Naive thymus-derived CD4-positive, alpha-beta T cell (primary cell): ENCODE results near the gene VAV2. TPM values are rescaled to one million over a fixed set of nuclear protein-coding genes. Genes with fewer than 3 reads are reported as not detected.
"Not testable (repeated sequence)": the region's sequence is repeated elsewhere in the genome, so short reads cannot be mapped to it uniquely, and the experiment has no call there.

Experiments
- ATAC-seq: fragments of 150-1000 bp; cut with Tn5 transposase; 2 replicates; pipeline ENCODE4 v1.10.0; 2021; ENCODE audit warnings: mild to moderate bottlenecking, moderate library complexity
- CTCF ChIA-PET: fragments of 350-600 bp; sonication (Branson Sonifier 250); formaldehyde crosslinking; loops from one replicate; lab custom pipeline; 2021; ENCODE audit warnings: antibody characterized with exemption; lab: Charles Lee
- POLR2A ChIA-PET: fragments of 350-600 bp; sonication (Branson Sonifier 250); formaldehyde crosslinking; loops from one replicate; lab custom pipeline; 2021; ENCODE audit warnings: antibody characterized with exemption, inconsistent platforms; lab: Charles Lee
- DNase-seq, 9 donors: peaks; one replicate each; pipeline versions ENCODE4 v3.0.0 to v3.0.0-alpha.2; 2020 to 2022; ENCODE audit warnings: mixed read lengths in 1 of 9
- H3K27ac ChIP-seq: one replicate; pipeline ENCODE4 v1.7.0; 2013; ENCODE audit warnings: mild to moderate bottlenecking, low read depth, low read length, moderate library complexity
- H3K27me3 ChIP-seq, 2 donors: one replicate each; pipeline ENCODE4 v1.7.0; 2013; ENCODE audit warnings: low read length in 2 of 2, mild to moderate bottlenecking in 2 of 2, moderate library complexity in 2 of 2; ENCODE audit not compliant: control insufficient read depth in 2 of 2, insufficient read depth in 2 of 2
- H3K36me3 ChIP-seq, 3 experiments: 1 replicate in 2 of 3; 2 replicates in 1 of 3; pipeline ENCODE4 v1.7.0; 2013; ENCODE audit warnings: low read length in 3 of 3, mild to moderate bottlenecking in 3 of 3, moderate library complexity in 1 of 3; ENCODE audit not compliant: insufficient read depth in 3 of 3, control insufficient read depth in 2 of 3
- H3K4me1 ChIP-seq, 2 donors: one replicate each; pipeline ENCODE4 v1.7.0; 2013; ENCODE audit warnings: low read length in 2 of 2, mild to moderate bottlenecking in 2 of 2, moderate library complexity in 1 of 2; ENCODE audit not compliant: control insufficient read depth in 2 of 2, insufficient read depth in 2 of 2
- H3K4me3 ChIP-seq: 2 replicates; pipeline ENCODE4 v1.7.0; 2013; ENCODE audit warnings: mild to moderate bottlenecking, low read length
- H3K9me3 ChIP-seq, 3 experiments: 1 replicate in 2 of 3; 2 replicates in 1 of 3; pipeline ENCODE4 v1.7.0; 2013; ENCODE audit warnings: low read length in 3 of 3; ENCODE audit not compliant: control insufficient read depth in 2 of 3
- H3K27ac Mint-ChIP-seq, 9 donors: one replicate each; pipeline ENCODE4 v1.8.0; 2020 to 2022; ENCODE audit warnings: mixed read lengths in 9 of 9, mild to moderate bottlenecking in 8 of 9, moderate library complexity in 5 of 9, inconsistent platforms in 2 of 9
- H3K27me3 Mint-ChIP-seq, 5 donors: one replicate each; pipeline ENCODE4 v1.8.0; 2021 to 2022; ENCODE audit warnings: mixed read lengths in 5 of 5, mild to moderate bottlenecking in 1 of 5
- H3K36me3 Mint-ChIP-seq, 5 donors: one replicate each; pipeline ENCODE4 v1.8.0; 2020 to 2022; ENCODE audit warnings: mixed read lengths in 5 of 5, mild to moderate bottlenecking in 3 of 5, inconsistent platforms in 1 of 5
- H3K4me1 Mint-ChIP-seq, 7 donors: one replicate each; pipeline ENCODE4 v1.8.0; 2020 to 2022; ENCODE audit warnings: mixed read lengths in 7 of 7, mild to moderate bottlenecking in 3 of 7, inconsistent platforms in 1 of 7
- H3K4me3 Mint-ChIP-seq, 10 donors: one replicate each; pipeline ENCODE4 v1.8.0; 2020 to 2022; ENCODE audit warnings: mild to moderate bottlenecking in 10 of 10, mixed read lengths in 10 of 10, moderate library complexity in 6 of 10, inconsistent platforms in 2 of 10
- H3K9me3 Mint-ChIP-seq, 11 donors: one replicate each; pipeline ENCODE4 v1.8.0; 2020 to 2022; ENCODE audit warnings: mixed read lengths in 11 of 11, mild to moderate bottlenecking in 4 of 11, inconsistent platforms in 1 of 11, moderate library complexity in 1 of 11
- intact Hi-C, 2 donors: fragments of 100-400 bp; cut with micrococcal nuclease; formaldehyde crosslinking; loops; one replicate each; pipeline ENCODE4 v1.15.1; 2023
- polyA plus RNA-seq, 2 donors: library from polyadenylated mRNA; unstranded; fragments of 300-500 nt; fragmentation: Illumina TruSeq; gene quantifications; one replicate each; pipeline ENCODE4 v1.2.3, GENCODE V29; 2021
- total RNA-seq, 6 experiments: library from RNA in 5 of 6; stranded (reverse) in 5 of 6; gene quantifications; 1 replicate in 5 of 6; 2 replicates in 1 of 6; pipeline ENCODE4 v1.2.3 and lab custom pipeline; 2021 to 2026

VAV2 gene
- total and polyA plus RNA-seq, 7 experiments from 2014 or later = 0.18 to 14.4 (median 1.9) TPM

DNA sequence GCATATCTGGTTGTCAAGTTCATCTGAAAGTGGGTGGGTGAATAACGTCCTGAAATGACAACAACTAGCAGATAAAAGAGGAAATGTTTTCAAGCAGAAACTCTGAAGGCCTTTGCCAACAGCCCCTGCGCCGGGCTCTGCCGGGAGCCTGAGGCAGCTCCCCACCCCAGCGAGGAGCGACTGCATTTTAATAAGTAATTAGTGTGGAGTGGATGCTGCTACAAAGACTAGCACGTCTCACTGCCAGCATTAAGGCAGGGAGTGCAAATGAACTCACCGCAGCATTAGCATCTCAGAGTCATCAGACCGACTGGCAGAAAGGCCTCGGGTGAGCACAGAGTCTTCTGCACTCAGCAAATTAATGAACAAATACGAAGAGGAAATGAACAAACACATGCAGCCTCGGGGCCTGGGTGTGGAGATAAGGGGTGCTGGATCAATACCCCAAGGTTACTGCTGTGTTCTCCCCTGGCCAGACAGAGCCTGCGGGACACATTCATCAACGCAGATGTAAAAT is 63.8 kb downstream of the VAV2 start:
- H3K9me3 Mint-ChIP-seq = peaks cover 0 to 3% (median 0%) of the 10 kb centered on the region in 11 donors

DNA sequence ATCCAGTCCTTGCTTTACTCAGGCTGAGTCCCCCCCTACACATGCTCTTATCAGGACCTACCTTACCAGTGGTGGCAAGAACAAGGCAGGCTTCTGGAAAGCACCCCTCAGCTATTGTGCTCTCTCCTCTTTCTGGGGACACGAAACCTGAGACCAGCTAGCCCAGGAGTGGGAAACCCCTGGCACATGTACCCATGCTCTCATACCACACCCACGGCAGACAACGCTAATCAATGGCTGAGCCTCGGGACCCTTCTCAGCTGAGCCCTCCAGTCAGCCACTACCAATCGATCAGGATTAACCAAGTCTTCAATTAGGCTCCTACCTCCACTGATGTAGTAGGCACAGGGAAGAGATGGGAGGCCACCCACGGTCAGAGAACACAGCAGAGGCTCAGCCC is 65.1 kb downstream of the VAV2 start:
- Histone ChIP-seq H3K9me3 (no peaks in the 10 kb centered on the region), H3K36me3 (no peaks in the 10 kb centered on the region), H3K27ac (no peak overlapping the region), H3K4me1 (no peaks in the 10 kb centered on the region), H3K27me3 (no peaks in the 10 kb centered on the region), H3K4me3 (no peak overlapping the region)
- H3K9me3 Mint-ChIP-seq = no peaks in the 10 kb centered on the region
- H3K36me3 Mint-ChIP-seq = no peaks in the 10 kb centered on the region
- no peak for ATAC-seq
- ChIA-PET CTCF (no interaction called here), POLR2A (no interaction called here)
- H3K27me3 Mint-ChIP-seq = no peaks in the 10 kb centered on the region
- H3K27ac Mint-ChIP-seq = no peak overlapping the region
- no peak overlapping the region for H3K4me3 Mint-ChIP-seq
- no peak for DNase-seq
- H3K4me1 Mint-ChIP-seq = peaks cover 0 to 4% (median 0%) of the 10 kb centered on the region in 7 donors
- intact Hi-C loops = no loop called here

More for the DNA sequence above, 63.8 kb downstream of the VAV2 start:
- H3K9me3 ChIP-seq = no peaks in the 10 kb centered on the region
- ChIA-PET POLR2A (no interaction called here), CTCF (no interaction called here)
- no peaks in the 10 kb centered on the region for H3K27me3 Mint-ChIP-seq
- intact Hi-C loops = no loop called here
- peaks cover 0 to 4% (median 0%) of the 10 kb centered on the region in 7 donors for H3K4me1 Mint-ChIP-seq
- H3K27ac ChIP-seq = no peak overlapping the region
- peaks cover 0 to 3% (median 0%) of the 10 kb centered on the region in 5 donors for H3K36me3 Mint-ChIP-seq
- no peaks in the 10 kb centered on the region for H3K4me1 ChIP-seq
- H3K27me3 ChIP-seq = no peaks in the 10 kb centered on the region
- H3K27ac Mint-ChIP-seq = no peak overlapping the region
- H3K4me3 ChIP-seq = no peak overlapping the region
- no peaks in the 10 kb centered on the region for H3K36me3 ChIP-seq
- DNase-seq = no peak
- no peak for ATAC-seq
- H3K4me3 Mint-ChIP-seq = no peak overlapping the region

DNA sequence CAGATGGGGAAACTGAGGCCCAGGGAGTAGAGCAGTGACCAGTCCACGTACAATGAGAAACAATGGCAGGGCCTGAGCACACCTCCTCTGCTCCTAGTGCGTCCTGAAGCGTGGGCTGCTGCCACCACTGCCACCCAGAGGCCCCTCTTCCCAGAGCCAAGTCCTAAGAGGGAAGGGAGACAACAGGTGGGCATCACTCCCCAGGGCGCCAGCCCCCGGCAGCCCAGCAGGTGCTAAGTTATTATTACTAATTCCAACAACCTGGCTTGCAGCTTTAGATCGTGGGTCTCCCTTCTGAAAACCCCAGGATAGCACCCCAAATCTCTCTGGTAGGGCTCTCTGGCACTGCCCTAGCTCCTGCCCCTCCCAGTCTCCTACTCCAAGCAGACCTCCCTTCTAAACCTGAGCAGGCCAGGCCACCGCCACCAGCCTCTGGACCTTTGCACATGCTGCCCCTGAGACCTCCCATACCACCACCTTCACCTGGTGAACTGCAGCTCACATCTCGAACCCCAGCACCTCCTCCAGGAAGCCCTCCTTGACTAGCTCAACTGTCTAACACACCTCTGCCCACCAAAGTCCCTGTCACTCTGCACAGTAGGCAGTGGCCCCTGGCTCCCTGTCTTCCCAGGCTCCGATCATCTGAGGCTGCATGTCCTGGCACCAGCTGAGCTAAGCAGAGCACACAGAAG is 65.8 kb downstream of the VAV2 start:
- ATAC-seq (no peak), DNase-seq (no peak)
- Mint-ChIP-seq H3K27me3 (no peaks in the 10 kb centered on the region), H3K9me3 (no peaks in the 10 kb centered on the region), H3K4me3 (no peak overlapping the region), H3K36me3 (no peaks in the 10 kb centered on the region), H3K4me1 (peaks cover 0 to 4% (median 0%) of the 10 kb centered on the region in 7 donors), H3K27ac (peak overlapping the region in 1 of 9 donors; percentile 36)
- Histone ChIP-seq H3K27ac (no peak overlapping the region), H3K4me1 (no peaks in the 10 kb centered on the region), H3K9me3 (no peaks in the 10 kb centered on the region), H3K27me3 (no peaks in the 10 kb centered on the region), H3K4me3 (no peak overlapping the region), H3K36me3 (no peaks in the 10 kb centered on the region)
- intact Hi-C loops = no loop called here
- POLR2A ChIA-PET = no interaction called here
- CTCF ChIA-PET = no interaction called here

DNA sequence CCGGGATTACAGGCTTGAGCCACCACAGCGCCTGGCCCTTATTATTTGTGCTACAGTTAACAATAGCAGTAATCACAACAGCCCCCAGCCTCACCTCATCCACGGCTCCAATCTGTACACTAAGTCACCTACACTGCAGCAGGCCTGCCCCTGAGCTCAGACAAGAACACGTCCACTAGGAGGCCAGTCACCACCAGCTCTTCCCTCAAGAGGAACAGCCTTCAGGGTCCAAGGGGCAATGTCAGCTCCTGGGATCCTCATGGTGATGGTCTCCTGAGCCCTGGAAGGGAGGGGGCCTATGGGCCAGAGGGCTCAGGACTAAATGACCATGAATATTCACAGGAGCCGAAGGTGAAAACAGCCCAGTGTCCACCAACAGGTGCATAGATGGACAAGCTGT is 67.7 kb downstream of the VAV2 start:
- no peak for ATAC-seq

DNA sequence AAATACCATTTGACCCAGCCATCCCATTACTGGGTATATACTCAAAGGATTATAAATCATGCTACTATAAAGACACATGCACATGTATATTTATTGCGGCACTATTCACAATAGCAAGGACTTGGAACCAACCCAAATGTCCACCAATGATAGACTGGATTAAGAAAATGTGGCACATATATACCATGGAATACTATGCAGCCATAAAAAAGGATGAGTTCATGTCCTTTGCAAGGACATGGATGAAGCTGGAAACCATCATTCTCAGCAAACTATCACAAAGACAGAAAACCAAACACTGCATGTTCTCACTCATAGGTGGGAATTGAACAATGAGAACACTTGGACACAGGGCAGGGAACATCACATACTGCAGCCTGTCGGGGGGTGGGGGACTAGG is 68.5 kb downstream of the VAV2 start:
- CTCF ChIA-PET = not testable (repeated sequence)

More for the DNA sequence above, 67.7 kb downstream of the VAV2 start:
- no peaks in the 10 kb centered on the region for H3K27me3 ChIP-seq
- H3K4me1 ChIP-seq = no peaks in the 10 kb centered on the region
- intact Hi-C loops = no loop called here
- H3K27ac ChIP-seq = no peak overlapping the region
- ChIA-PET POLR2A (no interaction called here), CTCF (no interaction called here)
- H3K4me1 Mint-ChIP-seq = peaks cover 0 to 4% (median 0%) of the 10 kb centered on the region in 7 donors
- DNase-seq = no peak
- no peaks in the 10 kb centered on the region for H3K9me3 ChIP-seq
- no peaks in the 10 kb centered on the region for H3K36me3 ChIP-seq
- no peaks in the 10 kb centered on the region for H3K36me3 Mint-ChIP-seq
- no peaks in the 10 kb centered on the region for H3K9me3 Mint-ChIP-seq
- no peak overlapping the region for H3K4me3 Mint-ChIP-seq
- H3K27ac Mint-ChIP-seq = no peak overlapping the region
- H3K4me3 ChIP-seq = no peak overlapping the region
- H3K27me3 Mint-ChIP-seq = no peaks in the 10 kb centered on the region

DNA sequence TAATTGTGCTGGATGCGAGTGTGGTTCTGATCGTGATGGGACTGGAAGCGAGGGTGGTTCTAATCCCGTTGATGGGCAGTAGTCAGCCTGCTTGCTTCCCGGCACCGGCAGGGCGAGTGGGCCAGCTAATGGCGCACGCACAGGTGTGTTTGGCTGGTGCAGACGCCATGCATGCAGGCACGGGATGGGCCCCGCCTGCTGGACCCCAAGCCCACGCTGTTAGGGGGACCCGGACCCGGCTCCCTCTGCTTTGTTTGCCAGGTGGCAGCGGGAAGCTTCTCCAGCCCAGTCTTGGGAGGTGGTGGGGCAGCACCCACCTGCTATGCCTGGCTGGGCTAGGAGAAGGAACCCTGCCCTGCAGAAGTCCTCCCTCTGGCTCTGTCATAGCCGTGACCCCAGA is 70.3 kb downstream of the VAV2 start:
- Mint-ChIP-seq H3K27me3 (peaks cover 0 to 4% (median 0%) of the 10 kb centered on the region in 5 donors), H3K4me3 (no peak overlapping the region), H3K4me1 (peaks cover 0 to 1% (median 0%) of the 10 kb centered on the region in 7 donors), H3K9me3 (peaks cover 0 to 2% (median 0%) of the 10 kb centered on the region in 11 donors), H3K36me3 (no peaks in the 10 kb centered on the region), H3K27ac (no peak overlapping the region)
- CTCF ChIA-PET = no interaction called here
- no peaks in the 10 kb centered on the region for H3K36me3 ChIP-seq
- ATAC-seq (no peak), DNase-seq (no peak)
- POLR2A ChIA-PET = no interaction called here
- H3K4me1 ChIP-seq = no peaks in the 10 kb centered on the region
- no peaks in the 10 kb centered on the region for H3K27me3 ChIP-seq
- intact Hi-C loops = no loop called here
- H3K4me3 ChIP-seq = no peak overlapping the region
- H3K9me3 ChIP-seq = no peaks in the 10 kb centered on the region
- H3K27ac ChIP-seq = no peak overlapping the region

More for the DNA sequence above, 68.5 kb downstream of the VAV2 start:
- H3K36me3 ChIP-seq, intact Hi-C loops, H3K4me3 ChIP-seq, H3K27ac ChIP-seq, H3K27me3 ChIP-seq, POLR2A ChIA-PET, H3K9me3 ChIP-seq, H3K4me1 Mint-ChIP-seq, DNase-seq, ATAC-seq, H3K4me3 Mint-ChIP-seq, H3K27ac Mint-ChIP-seq, H3K9me3 Mint-ChIP-seq, H3K36me3 Mint-ChIP-seq, H3K4me1 ChIP-seq, H3K27me3 Mint-ChIP-seq: not testable (repeated sequence)

DNA sequence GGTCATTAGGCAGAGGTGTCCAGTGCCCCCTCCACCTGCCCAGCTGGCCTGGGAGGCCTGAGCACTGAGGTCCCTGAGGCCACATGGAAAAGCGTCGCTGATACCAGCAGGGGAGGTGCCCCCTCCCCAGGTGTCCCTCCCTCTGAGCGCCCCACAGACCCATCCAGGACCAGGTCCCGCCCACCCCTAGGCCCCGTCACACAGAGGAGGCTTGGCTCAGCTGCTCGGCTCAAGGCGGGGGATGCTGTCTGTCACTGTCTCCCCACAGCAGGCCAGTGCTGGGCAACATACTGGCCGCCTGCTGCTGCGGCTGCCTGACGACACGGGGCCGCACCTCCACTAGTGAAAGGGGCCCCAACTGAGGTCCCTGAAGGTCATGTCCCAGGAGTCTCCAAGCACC is 71.7 kb downstream of the VAV2 start:
- Mint-ChIP-seq H3K4me3 (no peak overlapping the region), H3K36me3 (no peaks in the 10 kb centered on the region), H3K27ac (no peak overlapping the region), H3K27me3 (peaks cover 0 to 6% (median 0%) of the 10 kb centered on the region in 5 donors), H3K9me3 (peaks cover 0 to 5% (median 0%) of the 10 kb centered on the region in 11 donors), H3K4me1 (peaks cover 0 to 5% (median 0%) of the 10 kb centered on the region in 7 donors)
- H3K9me3 ChIP-seq = no peaks in the 10 kb centered on the region
- no peaks in the 10 kb centered on the region for H3K4me1 ChIP-seq
- H3K27ac ChIP-seq = no peak overlapping the region
- intact Hi-C loops = no loop called here
- DNase-seq (no peak), ATAC-seq (no peak)
- ChIA-PET POLR2A (no interaction called here), CTCF (no interaction called here)
- H3K4me3 ChIP-seq = no peak overlapping the region
- H3K27me3 ChIP-seq = no peaks in the 10 kb centered on the region
- H3K36me3 ChIP-seq = no peaks in the 10 kb centered on the region
